Measurements from ENCODE around the gene WSCD2.

WSCD2 gene

GRCh38 chr12:108182096-108182495 is 53.0 kb downstream of the WSCD2 start:
- Histone ChIP-seq H3K9me3 (ENCODE audit: low read length) (no peaks in the 10 kb centered on the region), H2AFZ (ENCODE audit: low read depth, low read length) (no peak overlapping the region), H3K4me3 (ENCODE audit: low read length) (no peak overlapping the region), H3K36me3 (ENCODE audit: insufficient read depth, low read length) (no peaks in the 10 kb centered on the region), H3K27me3 (ENCODE audit: insufficient read depth, low read length) (no peaks in the 10 kb centered on the region), H3K4me1 (ENCODE audit: insufficient read depth, low read length) (no peaks in the 10 kb centered on the region)

DNA sequence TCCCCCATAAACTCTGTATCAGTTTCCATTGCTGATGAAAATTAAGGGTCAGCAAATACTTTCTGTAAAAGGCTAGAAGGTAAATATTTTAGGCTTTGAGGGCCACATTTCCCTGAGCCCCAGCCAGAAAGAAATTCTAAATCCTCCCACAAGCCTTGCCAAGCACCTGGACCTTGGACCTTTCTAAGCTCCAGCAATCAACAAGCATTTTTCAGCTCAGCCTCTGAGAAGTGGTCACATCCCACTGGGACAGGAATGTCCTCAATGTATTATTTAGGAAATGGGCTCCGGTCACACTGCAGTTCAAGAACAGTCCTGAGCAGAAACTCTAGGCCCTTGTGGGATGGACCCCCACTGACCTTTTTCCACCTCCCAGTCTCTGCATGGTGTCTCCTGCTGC is 55.9 kb downstream of the WSCD2 start:
- Histone ChIP-seq H3K27me3 (ENCODE audit: insufficient read depth, low read length) (no peaks in the 10 kb centered on the region), H3K4me1 (ENCODE audit: insufficient read depth, low read length) (no peaks in the 10 kb centered on the region), H2AFZ (ENCODE audit: low read depth, low read length) (no peak overlapping the region), H3K36me3 (ENCODE audit: insufficient read depth, low read length) (no peaks in the 10 kb centered on the region), H3K4me3 (ENCODE audit: low read length) (no peak overlapping the region), H3K9me3 (ENCODE audit: low read length) (no peaks in the 10 kb centered on the region)

GRCh38 chr12:108187831-108188230 is 58.7 kb downstream of the WSCD2 start:
- no peak overlapping the region for H2AFZ ChIP-seq (ENCODE audit: low read depth, low read length)
- no peaks in the 10 kb centered on the region for H3K36me3 ChIP-seq (ENCODE audit: insufficient read depth, low read length)
- H3K4me1 ChIP-seq (ENCODE audit: insufficient read depth, low read length) = no peaks in the 10 kb centered on the region
- H3K9me3 ChIP-seq (ENCODE audit: low read length) = no peaks in the 10 kb centered on the region
- no peak overlapping the region for H3K4me3 ChIP-seq (ENCODE audit: low read length)
- no peaks in the 10 kb centered on the region for H3K27me3 ChIP-seq (ENCODE audit: insufficient read depth, low read length)

- Histone ChIP-seq H3K4me1 (ENCODE audit: insufficient read depth, low read length) (no peaks in the 10 kb centered on the region), H3K4me3 (ENCODE audit: low read length) (no peak overlapping the region), H3K27me3 (ENCODE audit: insufficient read depth, low read length) (no peaks in the 10 kb centered on the region), H3K36me3 (ENCODE audit: insufficient read depth, low read length) (no peaks in the 10 kb centered on the region), H2AFZ (ENCODE audit: low read depth, low read length) (no peak overlapping the region), H3K9me3 (ENCODE audit: low read length) (no peaks in the 10 kb centered on the region)
These were observed 61.4 kb downstream of the WSCD2 start for GRCh38 chr12:108190529-108190928.

DNA sequence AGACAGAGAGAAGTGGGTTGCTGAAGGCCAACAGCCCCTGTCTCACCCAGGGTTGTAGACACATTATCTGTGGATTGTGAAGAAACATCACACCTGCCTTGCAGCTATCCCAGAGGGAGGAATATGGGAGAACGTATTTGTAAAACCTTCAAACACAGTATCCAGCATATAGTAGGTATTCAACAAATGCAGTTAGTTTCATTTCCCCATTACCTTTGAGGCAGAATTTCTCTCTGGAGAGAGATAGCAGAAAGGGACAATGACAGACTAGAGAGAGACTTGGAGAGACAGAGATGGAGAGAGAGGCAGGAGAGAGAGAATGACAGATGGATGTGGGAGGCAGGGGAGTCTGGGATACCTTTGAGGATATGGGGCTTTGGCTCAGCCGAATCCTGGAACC is 62.0 kb downstream of the WSCD2 start:
- Histone ChIP-seq H2AFZ (ENCODE audit: low read depth, low read length) (no peak overlapping the region), H3K9me3 (ENCODE audit: low read length) (no peaks in the 10 kb centered on the region), H3K4me3 (ENCODE audit: low read length) (no peak overlapping the region), H3K4me1 (ENCODE audit: insufficient read depth, low read length) (no peaks in the 10 kb centered on the region), H3K36me3 (ENCODE audit: insufficient read depth, low read length) (no peaks in the 10 kb centered on the region), H3K27me3 (ENCODE audit: insufficient read depth, low read length) (no peaks in the 10 kb centered on the region)

DNA sequence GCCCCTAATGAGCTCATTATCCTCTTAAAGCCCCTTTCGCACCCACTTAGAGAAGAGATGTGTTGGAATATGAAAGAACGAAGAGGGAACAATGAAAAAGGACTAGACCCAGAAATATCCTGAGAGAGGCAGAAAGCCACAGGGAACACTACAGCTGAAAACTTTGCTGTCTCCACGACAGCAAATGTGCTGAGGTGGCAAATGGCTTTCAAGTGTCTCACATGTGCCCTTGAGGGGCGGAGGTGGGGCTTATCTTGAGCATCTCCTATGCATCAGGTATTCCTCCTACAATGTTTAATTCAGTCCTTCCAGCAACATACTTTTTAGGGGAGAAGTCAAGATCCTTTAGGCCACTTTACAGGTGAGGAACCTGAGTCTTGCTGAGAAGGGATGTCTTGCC is 62.9 kb downstream of the WSCD2 start:
- H3K4me1 ChIP-seq (ENCODE audit: insufficient read depth, low read length) = no peaks in the 10 kb centered on the region
- no peak overlapping the region for H2AFZ ChIP-seq (ENCODE audit: low read depth, low read length)
- H3K9me3 ChIP-seq (ENCODE audit: low read length) = no peaks in the 10 kb centered on the region
- no peaks in the 10 kb centered on the region for H3K27me3 ChIP-seq (ENCODE audit: insufficient read depth, low read length)
- H3K36me3 ChIP-seq (ENCODE audit: insufficient read depth, low read length) = no peaks in the 10 kb centered on the region
- no peak overlapping the region for H3K4me3 ChIP-seq (ENCODE audit: low read length)

- Histone ChIP-seq H3K36me3 (ENCODE audit: insufficient read depth, low read length) (no peaks in the 10 kb centered on the region), H3K4me1 (ENCODE audit: insufficient read depth, low read length) (no peaks in the 10 kb centered on the region), H3K9me3 (ENCODE audit: low read length) (no peaks in the 10 kb centered on the region), H3K4me3 (ENCODE audit: low read length) (no peak overlapping the region), H2AFZ (ENCODE audit: low read depth, low read length) (no peak overlapping the region), H3K27me3 (ENCODE audit: insufficient read depth, low read length) (no peaks in the 10 kb centered on the region)
These were observed 64.4 kb downstream of the WSCD2 start for GRCh38 chr12:108193493-108193892.

- H3K9me3 ChIP-seq (ENCODE audit: low read length) = no peaks in the 10 kb centered on the region
- H3K4me3 ChIP-seq (ENCODE audit: low read length) = no peak overlapping the region
- H3K4me1 ChIP-seq (ENCODE audit: insufficient read depth, low read length) = no peaks in the 10 kb centered on the region
- H3K36me3 ChIP-seq (ENCODE audit: insufficient read depth, low read length) = no peaks in the 10 kb centered on the region
- no peak overlapping the region for H2AFZ ChIP-seq (ENCODE audit: low read depth, low read length)
- H3K27me3 ChIP-seq (ENCODE audit: insufficient read depth, low read length) = no peaks in the 10 kb centered on the region
These were observed 64.8 kb downstream of the WSCD2 start for GRCh38 chr12:108193917-108194316.

DNA sequence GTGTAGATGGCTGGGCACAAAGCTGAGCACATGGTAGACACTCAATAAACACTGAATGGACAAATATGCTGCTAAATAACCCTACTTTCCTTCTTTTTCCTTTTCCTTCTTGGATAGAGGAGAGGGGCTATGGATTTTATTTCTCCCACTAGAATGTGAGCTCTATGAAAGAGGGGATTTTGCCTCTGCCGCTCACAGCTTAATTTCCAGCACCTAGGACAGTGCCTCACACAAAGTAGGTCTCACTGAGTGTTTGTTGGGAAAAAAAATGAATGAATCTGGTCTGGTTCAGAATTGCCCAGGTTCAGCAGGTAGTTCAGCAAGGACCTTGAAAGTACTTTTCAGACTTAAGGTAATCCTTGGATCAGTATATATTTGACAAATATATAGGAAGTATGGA is 65.5 kb downstream of the WSCD2 start:
- no peaks in the 10 kb centered on the region for H3K27me3 ChIP-seq (ENCODE audit: insufficient read depth, low read length)
- no peak overlapping the region for H2AFZ ChIP-seq (ENCODE audit: low read depth, low read length)
- no peaks in the 10 kb centered on the region for H3K36me3 ChIP-seq (ENCODE audit: insufficient read depth, low read length)

GRCh38 chr12:108196319-108196718 is 67.2 kb downstream of the WSCD2 start:
- Histone ChIP-seq H3K4me1 (ENCODE audit: insufficient read depth, low read length) (no peaks in the 10 kb centered on the region), H3K27me3 (ENCODE audit: insufficient read depth, low read length) (no peaks in the 10 kb centered on the region), H2AFZ (ENCODE audit: low read depth, low read length) (no peak overlapping the region), H3K36me3 (ENCODE audit: insufficient read depth, low read length) (no peaks in the 10 kb centered on the region), H3K9me3 (ENCODE audit: low read length) (no peaks in the 10 kb centered on the region), H3K4me3 (ENCODE audit: low read length) (no peak overlapping the region)

More for the DNA sequence above, 65.5 kb downstream of the WSCD2 start:
- no peak overlapping the region for H3K4me3 ChIP-seq (ENCODE audit: low read length)
- no peaks in the 10 kb centered on the region for H3K4me1 ChIP-seq (ENCODE audit: insufficient read depth, low read length)
- H3K9me3 ChIP-seq (ENCODE audit: low read length) = no peaks in the 10 kb centered on the region

- Histone ChIP-seq H3K4me1 (ENCODE audit: insufficient read depth, low read length) (no peaks in the 10 kb centered on the region), H3K4me3 (ENCODE audit: low read length) (no peak overlapping the region), H3K27me3 (ENCODE audit: insufficient read depth, low read length) (no peaks in the 10 kb centered on the region), H2AFZ (ENCODE audit: low read depth, low read length) (no peak overlapping the region), H3K9me3 (ENCODE audit: low read length) (no peaks in the 10 kb centered on the region), H3K36me3 (ENCODE audit: insufficient read depth, low read length) (no peaks in the 10 kb centered on the region)
These were observed 67.8 kb downstream of the WSCD2 start for GRCh38 chr12:108196921-108197320.

GRCh38 chr12:108198043-108198442 is 69.0 kb downstream of the WSCD2 start:
- H3K4me3 ChIP-seq (ENCODE audit: low read length) = no peak overlapping the region
- no peaks in the 10 kb centered on the region for H3K36me3 ChIP-seq (ENCODE audit: insufficient read depth, low read length)
- no peaks in the 10 kb centered on the region for H3K27me3 ChIP-seq (ENCODE audit: insufficient read depth, low read length)
- no peaks in the 10 kb centered on the region for H3K9me3 ChIP-seq (ENCODE audit: low read length)
- no peaks in the 10 kb centered on the region for H3K4me1 ChIP-seq (ENCODE audit: insufficient read depth, low read length)
- no peak overlapping the region for H2AFZ ChIP-seq (ENCODE audit: low read depth, low read length)

GRCh38 chr12:108199106-108199505 is 70.0 kb downstream of the WSCD2 start:
- no peaks in the 10 kb centered on the region for H3K36me3 ChIP-seq (ENCODE audit: insufficient read depth, low read length)
- no peak overlapping the region for H3K4me3 ChIP-seq (ENCODE audit: low read length)
- H3K4me1 ChIP-seq (ENCODE audit: insufficient read depth, low read length) = no peaks in the 10 kb centered on the region
- no peaks in the 10 kb centered on the region for H3K27me3 ChIP-seq (ENCODE audit: insufficient read depth, low read length)
- no peak overlapping the region for H2AFZ ChIP-seq (ENCODE audit: low read depth, low read length)
- no peaks in the 10 kb centered on the region for H3K9me3 ChIP-seq (ENCODE audit: low read length)

DNA sequence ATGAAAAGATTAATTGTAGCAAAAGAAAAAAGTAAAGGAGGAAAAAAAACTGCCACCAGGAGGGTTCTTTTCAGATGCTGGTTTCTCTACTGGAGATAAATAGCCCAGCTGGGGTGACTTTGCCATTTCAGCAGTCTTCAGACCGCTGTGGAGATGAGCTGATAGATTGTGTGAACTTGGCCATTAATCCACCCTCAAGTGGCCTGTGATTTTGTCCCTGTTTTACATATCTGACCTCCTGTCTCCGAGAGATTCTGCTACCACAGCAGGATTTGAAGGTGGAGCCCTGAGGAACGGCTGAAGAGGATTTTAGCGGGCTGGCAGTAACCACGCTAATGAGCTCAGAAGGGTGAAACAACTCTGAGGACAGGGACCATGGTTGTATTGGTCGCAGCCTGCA is 72.7 kb downstream of the WSCD2 start:
- H3K4me1 ChIP-seq (ENCODE audit: insufficient read depth, low read length) = no peaks in the 10 kb centered on the region
- no peaks in the 10 kb centered on the region for H3K9me3 ChIP-seq (ENCODE audit: low read length)
- no peaks in the 10 kb centered on the region for H3K27me3 ChIP-seq (ENCODE audit: insufficient read depth, low read length)
- H2AFZ ChIP-seq (ENCODE audit: low read depth, low read length) = no peak overlapping the region
- no peaks in the 10 kb centered on the region for H3K36me3 ChIP-seq (ENCODE audit: insufficient read depth, low read length)
- no peak overlapping the region for H3K4me3 ChIP-seq (ENCODE audit: low read length)
